Panc1 (cell line): ENCODE measurements around the gene UNC5CL. TPM values are rescaled to one million over a fixed set of nuclear protein-coding genes. Genes with fewer than 3 reads are reported as not detected.

Source experiments
- ATAC-seq: fragments of 200-7000 bp; cut with Tn5 transposase; 2 replicates; pipeline ENCODE4 v1.9.1; 2020; ENCODE audit warnings: mild to moderate bottlenecking, moderate library complexity
- BruUV-seq: library from RNA; stranded (reverse); fragments of 400-500 nt; replicated peaks from 2 replicates; lab custom pipeline; 2021; lab: Mats Ljungman, UMichigan
- CTCF ChIA-PET: fragments of 300-600 bp; sonication (Branson Sonifier 250); formaldehyde crosslinking; loops from one replicate; lab custom pipeline; 2022; ENCODE audit warnings: antibody characterized with exemption; lab: Charles Lee
- POLR2A ChIA-PET: fragments of 300-600 bp; sonication (Branson Sonifier 250); formaldehyde crosslinking; loops from one replicate; lab custom pipeline; 2022; ENCODE audit warnings: antibody characterized with exemption; lab: Charles Lee
- DNase-seq: peaks from one replicate; pipeline ENCODE4 v3.0.0-alpha.2; 2010; ENCODE audit warnings: low read depth, low spot score
- H3K27ac ChIP-seq: 2 replicates; pipeline ENCODE4 v1.5.1; 2011; ENCODE audit warnings: mild to moderate bottlenecking, low read length, inconsistent platforms
- H3K27me3 ChIP-seq: fragments of 200-500 bp; sonication (Bioruptor generic); 2 replicates; pipeline ENCODE4 v1.6.0; 2014; ENCODE audit warnings: low read length, inconsistent platforms; ENCODE audit not compliant: control insufficient read depth, insufficient read depth
- H3K36me3 ChIP-seq: fragments of 200-500 bp; sonication (Bioruptor generic); 2 replicates; pipeline ENCODE4 v1.5.1; 2014; ENCODE audit warnings: inconsistent platforms, mild to moderate bottlenecking, low read length, moderate library complexity; ENCODE audit not compliant: control insufficient read depth, insufficient read depth
- H3K4me1 ChIP-seq: 2 replicates; pipeline ENCODE4 v1.5.1; 2011; ENCODE audit warnings: inconsistent platforms, mild to moderate bottlenecking, low read length, moderate library complexity; ENCODE audit not compliant: control insufficient read depth, insufficient read depth
- H3K4me3 ChIP-seq, 2 experiments: 2 replicates each; pipeline ENCODE4 v1.5.1; 2011 to 2012; ENCODE audit warnings: low read depth in 2 of 2, low read length in 2 of 2, mild to moderate bottlenecking in 2 of 2, inconsistent platforms in 1 of 2, moderate library complexity in 1 of 2
- H3K9me3 ChIP-seq: fragments of 200-500 bp; sonication (Bioruptor generic); 2 replicates; pipeline ENCODE4 v1.5.1; 2014; ENCODE audit warnings: low read depth, mild to moderate bottlenecking, inconsistent platforms, low read length, moderate library complexity; ENCODE audit not compliant: control insufficient read depth, insufficient read depth
- CTCF ChIP-seq: fragments of 450-650 bp; IDR thresholded peaks from 2 replicates; pipeline ENCODE4 v1.5.1; 2017; ENCODE audit warnings: mild to moderate bottlenecking
- POLR2AphosphoS5 ChIP-seq: IDR thresholded peaks from 2 replicates; pipeline ENCODE4 v1.6.1; 2012; ENCODE audit warnings: mild to moderate bottlenecking, low read depth, low read length, moderate library complexity
- REST ChIP-seq, 2 experiments: IDR thresholded peaks; 2 replicates each; pipeline ENCODE4 v1.6.1; 2011 to 2012; ENCODE audit warnings: low read depth in 2 of 2, control low read depth in 1 of 2, low read length in 1 of 2, mild to moderate bottlenecking in 1 of 2, moderate library complexity in 1 of 2; ENCODE audit not compliant: insufficient read depth in 1 of 2
- SIN3A ChIP-seq: IDR thresholded peaks from 2 replicates; pipeline ENCODE4 v1.6.1; 2012; ENCODE audit warnings: low read depth, mild to moderate bottlenecking, low read length, moderate library complexity, borderline replicate concordance; ENCODE audit not compliant: insufficient read depth
- TCF7L2 ChIP-seq: IDR thresholded peaks from 2 replicates; pipeline ENCODE4 v1.6.1; 2011; ENCODE audit warnings: mild to moderate bottlenecking, low read depth, low read length, inconsistent platforms
- in situ Hi-C: cut with HindIII; loops from 2 replicates; pipeline ENCODE4 v1.10.0; 2016; ENCODE audit warnings: low sequenced_read_pairs, low pct_unique_long_range_greater_than_20kb
- intact Hi-C: fragments of 100-400 bp; cut with micrococcal nuclease; formaldehyde crosslinking; loops from one replicate; pipeline ENCODE4 v1.10.0; 2022; ENCODE audit not compliant: unreplicated experiment
- total RNA-seq: library from RNA; stranded (reverse); gene quantifications from one replicate; pipeline ENCODE4 v1.2.1, GENCODE V29; 2021; ENCODE audit not compliant: unreplicated experiment

UNC5CL gene
- total RNA-seq, 1 experiment from 2014 or later: 0.36 TPM

- no peak overlapping the region for H3K27ac ChIP-seq
- no peaks in the 10 kb centered on the region for H3K9me3 ChIP-seq
- H3K4me1 ChIP-seq: 0 out of 2 replicates have a peak, but pooled peaks cover 5% of the 10 kb centered on the region
- no peak overlapping the region for H3K4me3 ChIP-seq
- DNase-seq (no peak), ATAC-seq (no peak)
- CTCF ChIA-PET: interaction anchor here (0.6 kb wide), 1 partner anchor 242 kb away, joined by 4 read pairs; no protein-coding TSS in a partner anchor
- POLR2A ChIA-PET: interaction anchor here (0.7 kb wide), 1 partner anchor 135 kb away, joined by 3 read pairs; no protein-coding TSS in a partner anchor
- no peaks in the 10 kb centered on the region; the same call in 1 of the 2 replicates for H3K27me3 ChIP-seq
- in situ Hi-C loops (no loop called here), intact Hi-C loops (no loop called here)
- no peaks in the 10 kb centered on the region for H3K36me3 ChIP-seq
- no TSS peak for BruUV-seq
- TF ChIP-seq TCF7L2: no peak
- TF ChIP-seq CTCF: no peak
- no peak for TF ChIP-seq REST (IDR thresholded peaks at IDR 0.05; ENCODE audit: insufficient read depth in 1 of 2, low read depth in 2 of 2, low read length in 1 of 2)
- TF ChIP-seq POLR2AphosphoS5: no peak
- no peak for TF ChIP-seq SIN3A
Observed at GRCh38 chr6:41036601-41037000, 2.4 kb downstream of the UNC5CL start.

GRCh38 chr6:41036186-41036585 lies 2.8 kb downstream of the UNC5CL start:
- intact Hi-C loops: no loop called here
- Histone ChIP-seq H3K27me3 (no peaks in the 10 kb centered on the region; the same call in 1 of the 2 replicates), H3K4me3 (no peak overlapping the region), H3K27ac (no peak overlapping the region), H3K9me3 (no peaks in the 10 kb centered on the region), H3K4me1 (0 out of 2 replicates have a peak, but pooled peaks cover 5% of the 10 kb centered on the region), H3K36me3 (no peaks in the 10 kb centered on the region)
- BruUV-seq: no TSS peak
- POLR2A ChIA-PET: interaction anchor here (0.7 kb wide), 1 partner anchor 135 kb away, joined by 3 read pairs; no protein-coding TSS in a partner anchor
- ATAC-seq: no peak
- in situ Hi-C loops: no loop called here
- CTCF ChIA-PET: no interaction called here
- no peak for TF ChIP-seq REST (IDR thresholded peaks at IDR 0.05; ENCODE audit: insufficient read depth in 1 of 2, low read depth in 2 of 2, low read length in 1 of 2)
- no peak for TF ChIP-seq POLR2AphosphoS5
- TF ChIP-seq SIN3A: no peak
- TF ChIP-seq CTCF: no peak
- no peak for TF ChIP-seq TCF7L2
- no peak for DNase-seq
